HG03025 (cell line): ENCODE data around the gene EVI5L.

Source experiments
- ATAC-seq: cut with Tn5 transposase; IDR thresholded peaks from one replicate; pipeline ENCODE4 v1.9.1; 2021; ENCODE audit warnings: mild to moderate bottlenecking, moderate library complexity; ENCODE audit not compliant: unreplicated experiment, low FRiP score

EVI5L gene

GRCh38 chr19:7844405-7844804 lies 14.4 kb downstream of the EVI5L start:
- no peak for ATAC-seq

- ATAC-seq: no peak
Measured at GRCh38 chr19:7844951-7845350, 14.9 kb downstream of the EVI5L start.

DNA sequence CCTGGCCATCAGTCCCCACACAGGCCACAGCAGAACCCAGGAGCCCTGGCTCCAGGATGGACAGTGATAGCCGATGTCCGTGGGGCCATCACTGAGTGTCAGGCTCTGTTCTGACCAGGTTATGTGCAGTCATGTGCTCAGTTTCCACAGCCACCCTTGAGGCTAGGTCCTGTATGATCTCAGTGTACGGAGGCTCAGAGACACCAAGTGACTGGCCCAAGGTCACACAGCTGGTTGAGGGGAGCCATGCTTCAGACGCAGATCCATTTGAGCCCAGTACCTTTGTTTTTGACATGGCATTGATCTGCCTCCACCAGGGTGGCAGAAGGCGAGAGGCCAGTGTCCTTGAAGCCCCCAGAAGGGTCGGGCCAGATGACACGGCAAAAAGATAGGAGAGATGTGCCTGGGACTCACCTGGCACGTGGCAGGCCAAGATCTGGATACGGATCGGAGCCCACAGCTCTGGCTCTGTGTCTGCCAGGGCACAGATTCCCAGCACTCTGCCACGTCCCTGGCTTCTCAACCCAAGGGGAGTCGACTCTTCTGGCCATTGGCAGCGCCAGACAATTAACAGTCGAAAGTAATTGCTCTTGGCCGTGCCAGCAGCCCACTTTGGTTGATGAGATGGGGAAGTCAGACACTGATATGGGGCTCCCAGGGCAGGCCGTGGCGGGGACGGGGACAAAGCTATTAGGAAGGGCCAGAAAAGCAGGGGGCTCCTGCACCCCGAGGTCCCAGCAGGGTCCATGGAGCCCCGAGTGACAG lies 15.6 kb downstream of the EVI5L start:
- ATAC-seq: no peak

DNA sequence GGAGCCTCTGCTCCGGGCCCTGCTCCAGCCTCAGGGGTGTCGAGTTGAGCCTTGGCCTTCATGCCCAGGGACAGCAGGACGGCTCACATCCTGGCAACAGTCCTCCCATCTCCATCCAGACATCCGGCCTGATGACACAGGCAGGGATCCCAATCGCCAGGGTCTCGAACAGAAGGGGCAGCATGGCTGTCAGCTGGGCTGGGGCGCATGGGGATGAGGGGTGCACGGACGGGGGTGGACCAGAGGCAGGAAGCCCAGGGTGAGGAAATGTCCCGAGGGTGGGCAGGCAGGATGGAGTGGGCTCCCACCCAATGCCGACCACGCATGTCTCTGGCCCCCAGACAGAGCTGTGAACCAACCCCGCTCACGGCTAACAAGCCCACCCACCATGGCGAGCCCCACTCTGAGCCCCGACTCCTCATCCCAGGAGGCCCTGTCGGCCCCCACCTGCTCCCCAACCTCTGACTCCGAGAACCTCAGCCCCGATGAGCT lies 16.2 kb downstream of the EVI5L start:
- no peak for ATAC-seq

DNA sequence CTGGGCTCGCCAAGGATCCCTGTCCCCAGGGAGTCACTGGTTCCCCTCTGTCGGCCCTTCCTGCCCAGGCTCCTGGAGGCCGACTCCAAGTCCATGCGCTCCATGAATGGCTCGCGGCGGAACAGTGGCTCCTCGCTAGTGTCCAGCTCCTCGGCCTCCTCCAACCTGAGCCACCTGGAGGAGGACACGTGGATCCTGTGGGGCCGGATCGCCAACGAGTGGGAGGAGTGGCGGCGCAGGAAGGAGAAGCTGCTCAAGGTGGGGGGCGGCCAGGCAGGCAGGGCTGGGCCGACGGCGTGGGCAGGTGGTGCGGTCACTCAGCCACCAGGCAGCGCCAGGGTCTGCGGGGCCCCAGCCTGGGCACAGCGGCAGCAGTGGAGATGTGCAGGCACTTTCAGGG lies 17.6 kb downstream of the EVI5L start:
- ATAC-seq: no peak

GRCh38 chr19:7848779-7849457 lies 18.9 kb downstream of the EVI5L start:
- no peak for ATAC-seq

DNA sequence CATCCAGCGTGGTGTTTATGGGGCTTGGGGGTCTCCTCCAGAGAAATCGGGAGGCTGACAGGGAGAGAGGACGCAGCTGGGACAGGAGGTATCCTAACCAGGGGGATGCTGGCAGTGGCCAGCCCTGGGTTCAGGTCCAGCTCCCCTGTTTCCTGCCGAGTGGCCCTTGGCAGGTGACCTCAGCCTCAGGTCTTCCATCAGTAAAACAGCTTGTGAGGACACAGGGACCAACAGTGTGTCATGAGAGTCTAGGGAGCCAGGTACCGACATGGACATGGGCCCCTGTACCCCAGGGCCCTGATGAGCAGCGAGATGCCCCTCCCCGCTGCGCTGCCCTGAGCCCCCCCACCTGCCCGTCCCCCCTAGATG lies 19.6 kb downstream of the EVI5L start:
- no peak for ATAC-seq

- ATAC-seq: no peak
Measured at GRCh38 chr19:7850000-7850813, 20.2 kb downstream of the EVI5L start.

- ATAC-seq: no peak
Measured at GRCh38 chr19:7850945-7851622, 21.1 kb downstream of the EVI5L start.

GRCh38 chr19:7851623-7852500 lies 21.8 kb downstream of the EVI5L start:
- no peak for ATAC-seq

DNA sequence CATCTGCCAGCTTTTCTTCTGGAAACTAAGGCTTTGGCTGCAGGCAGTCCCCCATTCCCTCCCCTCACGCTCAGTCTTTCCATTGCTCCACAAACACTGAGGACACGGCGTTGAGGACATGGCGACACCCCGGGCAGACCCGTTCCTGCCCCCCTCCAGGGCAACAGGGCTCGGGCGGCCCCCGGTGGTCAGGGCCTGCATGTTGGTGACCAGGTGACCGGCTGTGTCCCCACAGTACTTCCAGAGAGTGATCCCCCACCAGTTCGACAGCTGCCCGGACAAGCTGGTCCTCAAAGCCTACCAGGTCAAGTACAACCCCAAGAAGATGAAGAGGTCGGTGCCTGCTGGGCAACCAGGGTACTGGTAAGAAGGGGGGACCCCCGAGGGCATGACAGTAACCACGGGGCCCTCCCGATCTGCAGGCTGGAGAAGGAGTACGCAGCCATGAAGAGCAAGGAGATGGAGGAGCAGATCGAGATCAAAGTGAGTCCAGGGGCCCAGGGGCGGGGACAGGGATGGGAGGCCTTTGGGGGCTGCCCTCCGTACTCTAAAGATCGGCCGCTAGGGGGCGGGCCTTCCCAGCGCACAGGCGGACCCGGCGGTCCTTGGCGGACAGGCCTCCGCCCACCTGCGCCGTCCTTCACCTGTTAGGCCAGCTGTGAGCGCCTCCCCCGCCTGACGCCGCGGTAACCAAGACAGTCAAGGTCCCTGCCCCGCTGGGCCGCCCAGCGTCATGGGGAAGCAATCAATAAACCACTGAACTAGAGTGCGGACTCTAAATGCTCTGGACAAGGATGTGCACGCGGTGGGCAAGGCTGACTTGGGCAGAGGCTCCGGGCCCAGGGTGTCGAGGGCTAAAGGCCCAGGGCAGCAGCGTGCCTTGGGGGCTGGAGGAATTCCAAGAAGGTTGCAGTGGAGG lies 23.1 kb downstream of the EVI5L start:
- no peak for ATAC-seq

- no peak for ATAC-seq
Measured at GRCh38 chr19:7853770-7854128, 23.7 kb downstream of the EVI5L start.

DNA sequence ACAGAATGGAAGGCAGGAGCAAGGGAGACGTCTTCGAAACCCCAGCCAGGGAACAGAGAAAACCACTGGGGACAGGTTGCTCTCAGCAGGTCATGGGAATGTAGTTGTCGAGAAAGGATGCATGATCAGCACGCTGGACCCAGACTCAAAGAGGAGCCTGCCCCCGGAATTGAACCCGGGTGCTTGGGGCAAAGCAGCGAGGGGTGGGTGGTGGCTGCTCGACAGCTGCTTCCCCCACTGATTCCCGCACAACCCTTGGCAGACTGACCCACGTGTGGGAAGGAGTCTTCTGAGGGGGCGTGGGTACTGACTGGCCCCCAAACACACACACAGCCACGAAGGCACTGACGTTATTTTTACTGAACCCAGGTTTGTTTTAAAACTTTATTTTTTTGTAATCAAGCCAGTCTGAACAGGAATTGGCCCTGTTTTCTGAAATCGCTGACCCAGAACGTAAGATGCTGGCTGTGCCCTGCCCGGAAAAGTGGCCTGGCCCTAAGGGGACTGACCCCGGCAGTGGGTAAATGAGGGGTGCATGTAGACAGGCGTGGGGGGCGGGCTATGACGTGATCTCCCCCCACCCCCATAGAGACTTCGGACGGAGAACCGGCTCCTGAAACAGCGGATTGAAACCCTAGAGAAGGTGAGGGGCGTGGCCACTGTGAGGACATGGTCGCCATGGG lies 25.5 kb downstream of the EVI5L start:
- no peak for ATAC-seq

- ATAC-seq: no peak
Measured at GRCh38 chr19:7856109-7856591, 26.1 kb downstream of the EVI5L start.

GRCh38 chr19:7856679-7857663 lies 27.0 kb downstream of the EVI5L start:
- ATAC-seq: no peak

GRCh38 chr19:7857727-7858108 lies 27.7 kb downstream of the EVI5L start:
- no peak for ATAC-seq
